OCI-LY1 (cell line): ENCODE results near the gene SYNE2.

Source experiments
- H2AFZ ChIP-seq: fragments of 200-600 bp; sonication (generic), shearing (Covaris generic); 2 replicates; pipeline ENCODE4 v1.6.0; 2014; ENCODE audit warnings: antibody characterized with exemption, mild to moderate bottlenecking, low read length
- H3F3A ChIP-seq: fragments of 200-600 bp; sonication (generic), shearing (Covaris generic); 2 replicates; pipeline ENCODE4 v1.6.0; 2014; ENCODE audit warnings: mild to moderate bottlenecking, antibody characterized with exemption, low read length, moderate library complexity; ENCODE audit not compliant: insufficient read depth
- H3K27ac ChIP-seq: fragments of 200-600 bp; sonication (generic); 2 replicates; pipeline ENCODE4 v1.5.1; 2014; ENCODE audit warnings: low read length, mixed run types, mild to moderate bottlenecking, low read depth; ENCODE audit not compliant: poor library complexity, severe bottlenecking
- H3K27me3 ChIP-seq: fragments of 200-600 bp; sonication (generic); 2 replicates; pipeline ENCODE4 v1.6.0; 2014; ENCODE audit warnings: antibody characterized with exemption, mild to moderate bottlenecking, low read length, moderate library complexity; ENCODE audit not compliant: insufficient read depth
- H3K36me3 ChIP-seq: fragments of 200-600 bp; sonication (generic); 2 replicates; pipeline ENCODE4 v1.6.1; 2014; ENCODE audit warnings: mild to moderate bottlenecking, antibody characterized with exemption, low read length, moderate library complexity, mixed read lengths; ENCODE audit not compliant: insufficient read depth
- H3K4me1 ChIP-seq: fragments of 200-600 bp; sonication (generic); 2 replicates; pipeline ENCODE4 v1.5.1; 2014; ENCODE audit warnings: mild to moderate bottlenecking, low read length, moderate library complexity; ENCODE audit not compliant: insufficient read depth, severe bottlenecking
- H3K4me2 ChIP-seq: fragments of 200-600 bp; sonication (generic), shearing (Covaris generic); 2 replicates; pipeline ENCODE4 v1.6.1; 2014; ENCODE audit warnings: low read length
- H3K4me3 ChIP-seq: fragments of 200-600 bp; sonication (generic); 2 replicates; pipeline ENCODE4 v1.5.1; 2014; ENCODE audit warnings: low read length, low read depth, mild to moderate bottlenecking, mixed read lengths; ENCODE audit not compliant: poor library complexity, severe bottlenecking
- H3K79me2 ChIP-seq: fragments of 200-600 bp; shearing (Covaris generic); 2 replicates; pipeline ENCODE4 v1.6.1; 2016; ENCODE audit warnings: mixed run types, low read length, mixed read lengths; ENCODE audit not compliant: insufficient read depth
- H3K9ac ChIP-seq: fragments of 200-600 bp; sonication (generic), shearing (Covaris generic); 2 replicates; pipeline ENCODE4 v1.6.1; 2014; ENCODE audit warnings: mild to moderate bottlenecking, low read length, mixed read lengths
- H3K9me2 ChIP-seq: fragments of 200-600 bp; sonication (generic), shearing (Covaris generic); 2 replicates; pipeline ENCODE4 v1.6.1; 2014; ENCODE audit warnings: low read depth, mild to moderate bottlenecking, low read length, mixed read lengths
- H3K9me3 ChIP-seq: fragments of 200-600 bp; shearing (Covaris generic); 2 replicates; pipeline ENCODE4 v1.6.1; 2014; ENCODE audit warnings: low read length, mixed read lengths
- H4K20me1 ChIP-seq: fragments of 200-600 bp; sonication (generic), shearing (Covaris generic); 2 replicates; pipeline ENCODE4 v1.6.0; 2016; ENCODE audit warnings: mild to moderate bottlenecking, low read length; ENCODE audit not compliant: insufficient read depth
- CTCF ChIP-seq: fragments of 200-600 bp; sonication (generic), shearing (Covaris generic); IDR thresholded peaks from 2 replicates; pipeline ENCODE4 v1.5.1; 2017; ENCODE audit warnings: mild to moderate bottlenecking, antibody characterized with exemption, low read length, moderate library complexity, mixed read lengths
- EZH2 ChIP-seq: fragments of 200-600 bp; sonication (generic), shearing (Covaris generic); IDR thresholded peaks from 2 replicates; pipeline ENCODE4 v1.8.0; 2017; ENCODE audit warnings: borderline replicate concordance, mixed run types, mild to moderate bottlenecking, antibody characterized with exemption, low read length, moderate library complexity, mixed read lengths

The SYNE2 gene

GRCh38 chr14:63848890-63849289 is 3.9 kb upstream of the SYNE2 start:
- Histone ChIP-seq H3K9me2 (no peaks in the 10 kb centered on the region), H3K36me3 (no peaks in the 10 kb centered on the region), H3K4me1 (peaks cover 7% of the 10 kb centered on the region), H4K20me1 (no peaks in the 10 kb centered on the region), H3F3A (no peaks in the 10 kb centered on the region), H3K27me3 (no peaks in the 10 kb centered on the region), H3K9ac (no peak overlapping the region), H3K4me3 (no peak overlapping the region), H3K79me2 (peaks cover 3% of the 10 kb centered on the region), H3K27ac (no peak overlapping the region), H2AFZ (no peak overlapping the region), H3K4me2 (no peak overlapping the region), H3K9me3 (no peaks in the 10 kb centered on the region)
- no peak for TF ChIP-seq EZH2

GRCh38 chr14:63852271-63852816 is 460 bp upstream of the SYNE2 start:
- no peaks in the 10 kb centered on the region for H4K20me1 ChIP-seq
- peak overlapping the region; percentile 96 for H3K4me2 ChIP-seq
- H3K4me1 ChIP-seq: peaks cover 39% of the 10 kb centered on the region
- no peaks in the 10 kb centered on the region for H3K36me3 ChIP-seq
- H3K9me2 ChIP-seq: no peaks in the 10 kb centered on the region
- peak overlapping the region; percentile 99 for H2AFZ ChIP-seq
- H3K4me3 ChIP-seq: peak overlapping the region; percentile 70
- no peaks in the 10 kb centered on the region for H3K27me3 ChIP-seq
- no peak for TF ChIP-seq CTCF
- TF ChIP-seq EZH2: no peak
- peak overlapping the region; percentile 75 for H3K9ac ChIP-seq
- no peaks in the 10 kb centered on the region for H3K9me3 ChIP-seq
- H3K79me2 ChIP-seq: peaks cover 37% of the 10 kb centered on the region
- no peaks in the 10 kb centered on the region for H3F3A ChIP-seq
- H3K27ac ChIP-seq: no peak overlapping the region

- TF ChIP-seq CTCF (no peak), EZH2 (no peak)
- peaks cover 49% of the 10 kb centered on the region for H3K79me2 ChIP-seq
- peak overlapping the region; percentile 72 for H3K27ac ChIP-seq
- peak overlapping the region; percentile 96 for H3K4me2 ChIP-seq
- no peaks in the 10 kb centered on the region for H3K9me2 ChIP-seq
- no peaks in the 10 kb centered on the region for H3K27me3 ChIP-seq
- no peaks in the 10 kb centered on the region for H3K36me3 ChIP-seq
- H2AFZ ChIP-seq: no peak overlapping the region
- H3K9me3 ChIP-seq: no peaks in the 10 kb centered on the region
- no peaks in the 10 kb centered on the region for H3F3A ChIP-seq
- H3K4me3 ChIP-seq: peak overlapping the region; percentile 70
- peak overlapping the region; percentile 75 for H3K9ac ChIP-seq
- H3K4me1 ChIP-seq: peaks cover 48% of the 10 kb centered on the region
- H4K20me1 ChIP-seq: no peaks in the 10 kb centered on the region
Observed at GRCh38 chr14:63853831-63854293, 1.1 kb downstream of the SYNE2 start.

- TF ChIP-seq EZH2 (no peak), CTCF (no peak)
- Histone ChIP-seq H3K27ac (peak overlapping the region; percentile 72), H3K9me2 (no peaks in the 10 kb centered on the region), H3K27me3 (no peaks in the 10 kb centered on the region), H3K9me3 (no peaks in the 10 kb centered on the region), H2AFZ (no peak overlapping the region), H3K4me3 (peak overlapping the region; percentile 70), H3K9ac (peak overlapping the region; percentile 75), H3F3A (no peaks in the 10 kb centered on the region), H3K4me1 (peaks cover 52% of the 10 kb centered on the region), H4K20me1 (no peaks in the 10 kb centered on the region), H3K36me3 (no peaks in the 10 kb centered on the region), H3K79me2 (peaks cover 54% of the 10 kb centered on the region), H3K4me2 (peak overlapping the region; percentile 96)
Observed at GRCh38 chr14:63854330-63854729, 1.5 kb downstream of the SYNE2 start.
